DMS79 (cell line): ENCODE measurements around the gene UHRF2.
"Not testable (repeated sequence)": the region's sequence is repeated elsewhere in the genome, so short reads cannot be mapped to it uniquely, and the experiment has no call there.

Source experiments
- DNase-seq: peaks from one replicate; lab custom pipeline; 2025; lab: John Stamatoyannopoulos, UW

Gene UHRF2

DNA sequence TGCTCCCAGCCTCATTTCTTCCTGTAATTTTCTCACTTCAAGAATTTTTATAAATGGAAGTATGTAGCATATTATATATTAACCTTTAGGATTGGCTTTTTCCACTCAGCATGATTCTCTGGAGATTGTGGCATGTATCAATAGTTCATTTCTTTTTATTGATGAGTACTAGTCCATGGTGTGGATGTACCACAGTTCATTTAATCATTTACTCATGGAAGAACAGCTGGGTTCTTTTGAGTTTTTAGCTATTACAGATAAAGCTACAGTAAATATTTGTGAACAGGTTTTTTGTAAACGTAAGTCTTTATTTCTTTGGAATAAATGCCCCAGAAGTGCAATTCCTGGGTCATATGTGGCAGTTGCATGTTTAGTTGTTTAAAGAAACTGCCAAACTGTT lies 76.1 kb downstream of the UHRF2 start:
- DNase-seq = no peak

GRCh38 chr9:6490863-6491262 lies 77.9 kb downstream of the UHRF2 start:
- DNase-seq = no peak

- no peak for DNase-seq
Observed at GRCh38 chr9:6495466-6495865, 82.5 kb downstream of the UHRF2 start.

- no peak for DNase-seq
Observed at GRCh38 chr9:6498982-6499381, 86.0 kb downstream of the UHRF2 start.

- no peak for DNase-seq
Observed at GRCh38 chr9:6501526-6502210, 88.7 kb downstream of the UHRF2 start.

GRCh38 chr9:6502399-6502798 lies 89.4 kb downstream of the UHRF2 start:
- DNase-seq = no peak

DNA sequence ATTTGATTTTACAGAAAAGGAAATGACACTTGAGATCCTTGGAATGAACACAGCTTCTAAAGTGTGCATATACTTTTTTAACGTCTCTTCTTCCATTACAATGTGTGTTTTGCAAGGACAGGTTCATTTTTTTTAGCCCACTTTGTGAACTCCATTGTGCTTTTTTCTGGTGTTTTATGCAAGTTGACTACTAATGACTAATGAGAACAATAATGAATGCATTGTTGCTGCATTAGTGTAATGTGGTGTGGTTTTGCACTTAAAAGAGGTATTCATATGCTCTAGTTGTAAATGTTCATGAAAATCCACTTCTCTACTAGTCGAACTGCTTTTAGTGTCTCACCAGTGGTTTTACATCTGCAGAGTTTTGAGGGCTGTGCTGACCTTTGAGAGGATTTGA lies 93.6 kb downstream of the UHRF2 start:
- no peak for DNase-seq

DNA sequence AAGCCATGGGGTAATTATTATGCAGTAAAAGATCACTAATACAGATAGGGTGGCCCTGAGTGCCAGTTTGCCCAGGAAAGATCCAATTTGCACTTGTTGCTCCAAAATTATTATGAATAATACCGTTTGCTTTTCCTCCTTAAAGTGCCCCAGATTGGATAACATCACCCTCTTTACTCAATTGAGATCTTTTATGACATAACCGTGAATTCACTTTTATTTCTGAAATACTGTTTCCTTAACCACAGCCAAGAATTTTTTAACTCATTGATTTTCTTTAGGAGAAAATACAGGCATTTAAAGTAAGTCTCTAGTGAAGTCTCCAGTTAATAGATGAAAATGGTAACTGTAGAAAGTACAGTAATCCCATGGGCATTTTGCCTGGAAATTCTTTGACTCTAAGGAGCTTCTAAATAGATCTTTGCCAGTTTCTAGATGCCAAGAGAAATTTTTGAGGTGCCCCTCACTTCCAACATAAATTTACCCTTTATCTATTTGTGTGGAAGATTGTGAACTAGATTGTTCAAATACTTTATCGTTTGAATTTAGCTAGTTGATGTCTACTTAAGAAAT lies 99.2 kb downstream of the UHRF2 start:
- no peak for DNase-seq

DNA sequence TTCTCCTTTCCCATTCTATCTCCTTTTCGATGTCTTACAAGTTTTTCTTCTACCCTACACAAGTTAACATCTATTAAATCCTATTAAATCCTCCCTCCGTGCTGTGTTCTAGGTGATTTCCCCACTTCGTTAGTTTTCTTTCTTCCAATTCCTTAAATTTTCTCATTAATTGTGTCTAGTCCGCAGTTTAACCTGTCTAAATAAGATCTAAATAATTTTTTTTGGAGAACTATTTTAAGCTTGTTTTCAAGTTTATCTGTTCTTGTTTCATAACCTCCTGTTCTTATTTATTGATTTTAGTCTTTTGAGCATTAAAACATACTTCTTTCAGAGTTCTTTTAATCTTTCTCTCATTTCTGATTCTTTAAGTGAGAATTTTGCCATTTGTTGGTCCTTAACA lies 109.3 kb downstream of the UHRF2 start:
- no peak for DNase-seq

- DNase-seq = no peak
Observed at GRCh38 chr9:6525326-6526045, 112.5 kb downstream of the UHRF2 start.

GRCh38 chr9:6535594-6535993 lies 122.6 kb downstream of the UHRF2 start:
- no peak for DNase-seq

DNA sequence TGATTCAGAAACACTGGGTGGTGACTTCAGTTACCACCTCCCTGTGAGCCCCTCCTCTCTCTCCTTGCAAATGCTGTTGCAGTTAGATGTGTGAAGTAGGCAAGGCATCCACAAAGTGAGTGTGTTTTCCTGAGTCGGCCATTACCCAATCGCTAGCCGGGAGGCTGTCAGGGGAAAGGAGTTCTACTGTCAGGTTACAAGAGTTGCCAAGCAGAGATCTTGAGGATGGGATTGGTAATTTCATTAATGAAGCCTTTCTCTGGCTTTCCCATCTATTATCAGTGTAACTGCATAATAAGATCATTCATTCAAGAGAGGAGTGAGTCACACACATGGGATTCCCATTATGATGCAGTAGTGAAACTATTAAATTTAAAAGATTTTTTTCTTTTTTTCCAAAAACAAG lies 125.7 kb downstream of the UHRF2 start:
- no peak for DNase-seq

- DNase-seq = not testable (repeated sequence)
Observed at GRCh38 chr9:6542617-6543016, 129.6 kb downstream of the UHRF2 start.

- DNase-seq = no peak
Observed at GRCh38 chr9:6543204-6543603, 130.2 kb downstream of the UHRF2 start.

GRCh38 chr9:6545017-6545691 lies 132.2 kb downstream of the UHRF2 start:
- DNase-seq = no peak

DNA sequence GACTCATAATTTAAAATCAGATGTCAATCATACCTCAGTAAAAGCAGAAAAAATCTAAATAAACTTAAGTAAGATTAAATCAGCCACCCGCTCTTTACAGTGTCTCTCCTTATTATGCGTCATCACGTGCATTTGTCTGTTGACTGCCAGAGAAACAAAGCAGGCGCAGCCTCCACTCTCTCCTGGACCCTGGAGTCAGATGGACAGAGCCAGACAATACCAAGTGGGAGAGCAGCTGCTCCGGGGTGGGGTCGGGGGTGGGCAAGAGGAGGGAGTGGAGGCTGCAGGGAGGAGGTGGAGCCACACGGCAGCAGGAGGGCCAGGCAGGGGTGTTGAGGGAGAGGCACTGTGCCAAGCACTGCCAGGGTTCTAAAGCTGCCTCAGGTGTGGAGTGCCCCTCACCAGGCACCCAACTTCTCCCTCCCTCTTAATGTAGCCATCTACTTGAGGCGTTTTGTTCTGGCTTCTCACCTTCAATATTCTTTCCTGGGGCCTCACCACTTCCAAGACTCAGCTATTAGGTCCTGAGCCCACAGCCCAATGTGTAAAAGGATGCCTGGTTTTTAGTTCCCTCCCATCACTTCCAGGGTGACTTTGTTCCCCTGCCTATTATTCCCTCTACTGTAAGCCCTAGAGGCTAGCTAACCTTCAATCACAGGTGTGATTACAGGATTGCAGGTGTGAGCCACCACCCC lies 136.3 kb downstream of the UHRF2 start:
- DNase-seq = peak; percentile 31

DNA sequence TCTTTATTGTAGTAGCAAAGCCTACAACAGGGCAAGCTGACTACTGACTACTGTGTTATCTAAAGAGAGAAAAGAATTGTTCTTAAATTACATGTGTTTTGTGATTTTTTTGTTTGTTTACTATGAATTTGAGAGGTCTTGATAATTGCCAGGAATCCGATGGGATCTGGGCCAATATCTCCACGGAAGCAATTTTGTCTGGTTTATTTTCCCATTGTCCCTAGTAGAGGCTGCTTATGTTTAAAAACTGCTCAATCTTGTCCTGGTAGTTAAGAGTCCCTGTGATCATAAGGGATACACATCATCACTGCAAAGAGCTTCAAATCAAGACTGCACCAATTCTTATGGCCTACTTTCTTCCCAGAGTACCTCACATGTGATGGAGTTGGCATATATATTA lies 138.1 kb downstream of the UHRF2 start:
- DNase-seq = no peak

DNA sequence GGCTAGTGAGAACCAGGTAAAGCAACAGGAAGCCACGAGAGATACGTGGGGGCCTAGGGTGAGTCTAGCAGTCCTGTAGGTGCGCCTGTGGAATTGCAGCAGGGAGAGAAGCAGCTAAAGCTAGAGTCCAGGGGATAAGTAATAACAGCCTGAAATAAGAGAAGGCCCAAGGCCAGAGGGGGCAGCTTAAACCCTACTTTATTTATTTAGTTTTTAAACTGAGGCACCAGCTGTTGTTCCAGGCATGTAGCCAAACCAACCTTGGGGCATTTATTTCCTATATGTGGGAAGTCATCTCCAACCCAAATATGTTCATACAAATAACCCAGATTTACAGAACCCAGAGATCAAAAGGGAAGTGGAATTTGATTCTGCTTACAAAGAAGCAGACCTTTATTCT lies 139.0 kb downstream of the UHRF2 start:
- DNase-seq = no peak

- DNase-seq = no peak
Observed at GRCh38 chr9:6552498-6553121, 139.6 kb downstream of the UHRF2 start.

DNA sequence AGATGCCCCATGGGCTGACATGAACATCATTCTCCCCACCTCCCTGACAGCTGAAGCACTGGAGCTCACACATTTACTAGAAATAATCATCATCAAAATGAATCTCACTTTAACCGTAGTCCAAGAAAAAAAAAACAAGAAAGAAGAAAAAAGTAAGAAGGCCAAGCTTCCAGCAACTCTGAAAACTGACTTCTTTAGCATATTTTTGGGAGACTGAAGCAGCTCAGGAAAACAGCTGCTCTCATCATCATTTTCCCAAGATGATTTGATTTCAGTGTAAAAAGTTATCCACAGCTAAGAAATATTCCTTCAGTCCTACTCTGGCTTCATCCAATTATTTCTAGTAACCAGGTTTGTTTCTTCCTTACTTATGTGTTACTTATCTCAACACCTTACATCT lies 140.9 kb downstream of the UHRF2 start:
- DNase-seq = no peak
